Stomach (tissue), 9 donors: ENCODE measurements around the gene CHST9. TPM values are rescaled to one million over a fixed set of nuclear protein-coding genes. Genes with fewer than 3 reads are reported as not detected.

Source experiments
- DNase-seq, 2 donors: peaks; one replicate each; pipeline versions ENCODE4 v3.0.0 to v3.0.0-alpha.2; 2013 to 2019
- H3K27ac ChIP-seq, 5 donors: fragments of 200-600 bp in 4 of 5; sonication (generic) in 4 of 5; one replicate each; pipeline ENCODE4 v1.5.1; 2013 to 2019; ENCODE audit warnings: mild to moderate bottlenecking in 1 of 5, moderate library complexity in 1 of 5
- H3K27me3 ChIP-seq, 3 donors: fragments of 200-600 bp; sonication (generic); one replicate each; pipeline ENCODE4 v1.5.1; 2017 to 2019; ENCODE audit warnings: mixed run types in 1 of 3
- H3K36me3 ChIP-seq, 4 donors: fragments of 200-600 bp; sonication (generic); 1 replicate in 3 of 4; 2 replicates in 1 of 4; pipeline ENCODE4 v1.5.1; 2016 to 2019
- H3K4me1 ChIP-seq, 4 donors: fragments of 200-600 bp; sonication (generic); one replicate each; pipeline ENCODE4 v1.5.1; 2016 to 2019
- H3K4me3 ChIP-seq, 4 donors: fragments of 200-600 bp; sonication (generic) in 3 of 4; one replicate each; pipeline ENCODE4 v1.5.1; 2016 to 2019; ENCODE audit warnings: mild to moderate bottlenecking in 1 of 4
- H3K9me3 ChIP-seq, 4 donors: fragments of 200-600 bp; sonication (generic); one replicate each; pipeline ENCODE4 v1.5.1; 2016 to 2019
- CTCF ChIP-seq, 7 experiments: fragments of 450-650 bp in 4 of 7; fragments of 200-600 bp in 3 of 7; sonication (generic) in 3 of 7; IDR thresholded peaks; one replicate each; pipeline ENCODE4 v1.5.1; 2016 to 2019; ENCODE audit warnings: antibody characterized with exemption in 7 of 7, control low read depth in 2 of 7, mild to moderate bottlenecking in 1 of 7
- EP300 ChIP-seq: sonication (generic); formaldehyde crosslinking; IDR thresholded peaks from one replicate; pipeline ENCODE4 v1.6.1; 2017; ENCODE audit warnings: antibody characterized with exemption
- POLR2A ChIP-seq, 4 donors: fragments of 450-650 bp; IDR thresholded peaks; one replicate each; pipeline ENCODE4 v1.6.1; 2016; ENCODE audit warnings: antibody characterized with exemption in 4 of 4, control low read depth in 2 of 4, mild to moderate bottlenecking in 1 of 4, moderate library complexity in 1 of 4
- POLR2AphosphoS5 ChIP-seq, 3 donors: sonication (generic); formaldehyde crosslinking; IDR thresholded peaks; one replicate each; pipeline ENCODE4 v1.6.1; 2016; ENCODE audit warnings: antibody characterized with exemption in 3 of 3
- WGBS, 5 donors: extraction: QIAGEN DNeasy Blood & Tissue Kit in 3 of 5; methylation state at CpG; one replicate each; pipeline versions ENCODE4 v1.1.5 to v1.1.7; 2013 to 2018; 5-methylcytosine and 5-hydroxymethylcytosine counted together
- intact Hi-C: fragments of 100-400 bp; cut with DNase I; formaldehyde crosslinking; loops from one replicate; pipeline ENCODE4 v1.15.1; 2023; ENCODE audit warnings: low total_unique reads
- polyA plus RNA-seq, 3 donors: library from polyadenylated mRNA; stranded (reverse); fragments of 200-250 nt; gene quantifications; one replicate each; pipeline ENCODE4 v1.2.3, GENCODE V29; 2013
- total RNA-seq, 5 donors: library from RNA; depleted of rRNA; stranded (reverse); fragments of >200 nt; gene quantifications; one replicate each; pipeline versions ENCODE4 v1.1.0 to v1.2.3, GENCODE V29; 2014 to 2016
- donor health status: healthy with polysubstance abuse.
- donor health status: Bipolar disorder and iron deficiency.
- donor health status: healthy.

The CHST9 gene
- total and polyA plus RNA-seq, 8 donors = 0.29 to 2.2 (median 1.1) TPM; not detected in 2

- H3K36me3 ChIP-seq = no peaks in the 10 kb centered on the region
- no peak for TF ChIP-seq CTCF (IDR thresholded peaks at IDR 0.05)
- peak in 1 of 3 donors; percentile 7 for TF ChIP-seq POLR2AphosphoS5 (IDR thresholded peaks at IDR 0.05)
- intact Hi-C loops = no loop called here
- peaks cover 7 to 43% (median 15%) of the 10 kb centered on the region in 4 donors for H3K4me1 ChIP-seq
- H3K4me3 ChIP-seq = peak overlapping the region in 2 of 4 donors; percentile 38 to 40
- peak overlapping the region; percentile 60 to 90 (median 73) for H3K27ac ChIP-seq
- no peaks in the 10 kb centered on the region for H3K9me3 ChIP-seq
- H3K27me3 ChIP-seq = peaks cover 0 to 22% (median 13%) of the 10 kb centered on the region in 3 donors
- peak in 1 of 2 donors; percentile 24 for DNase-seq
- WGBS, 5 donors = 19 to 42% (median 33%) methylated on average over 9 of the region's 9 CpGs
Measured at GRCh38 chr18:26863921-26864497, 321.1 kb downstream of the CHST9 start.

DNA sequence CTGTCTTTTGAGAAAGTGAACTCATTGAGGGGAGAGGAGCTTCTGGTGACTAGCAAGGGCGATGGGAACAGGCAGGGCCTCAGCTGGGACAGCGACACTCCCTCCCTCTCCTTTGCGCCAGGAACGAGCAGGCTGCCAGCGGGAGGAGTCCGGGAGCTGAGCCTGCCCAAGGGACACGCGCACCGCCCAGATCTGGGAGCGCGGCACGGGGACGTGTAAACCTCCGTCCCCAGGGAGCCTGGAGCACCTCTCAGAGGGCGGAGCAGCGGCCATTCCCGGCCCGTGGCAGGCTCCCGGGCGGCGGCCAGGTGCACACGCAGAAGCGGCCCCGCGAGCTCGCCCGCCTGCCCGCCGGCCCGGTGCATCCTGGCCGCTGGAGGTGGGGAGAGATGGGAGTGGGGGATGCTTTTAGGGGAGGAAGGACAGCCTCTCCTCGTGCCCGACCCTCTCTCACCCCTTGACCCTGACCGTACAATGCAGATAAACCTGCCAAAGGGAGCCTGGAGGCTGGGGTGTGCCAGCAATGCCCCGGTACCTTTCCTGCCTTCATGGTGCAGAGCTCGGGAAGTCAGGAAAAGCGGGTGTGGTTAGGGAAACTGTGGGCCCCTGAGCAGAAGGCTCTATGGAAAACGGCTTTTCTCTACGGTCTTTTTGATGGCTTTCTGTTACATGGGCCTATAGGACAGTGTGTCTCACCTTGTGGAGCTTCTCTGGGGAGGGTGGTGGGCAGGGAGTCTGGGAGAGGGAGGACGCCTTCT lies 321.8 kb downstream of the CHST9 start:
- H3K4me3 ChIP-seq = peak overlapping the region; percentile 37 to 44 (median 39)
- TF ChIP-seq POLR2AphosphoS5 (IDR thresholded peaks at IDR 0.05) = peak in 2 of 3 donors; percentile 64 to 75
- TF ChIP-seq EP300 = no peak
- peak in 1 of 4 donors; percentile 21 for TF ChIP-seq POLR2A (IDR thresholded peaks at IDR 0.05)
- peak overlapping the region; percentile 59 to 90 (median 73) for H3K27ac ChIP-seq
- H3K4me1 ChIP-seq = peaks cover 7 to 36% (median 13%) of the 10 kb centered on the region in 4 donors
- no peaks in the 10 kb centered on the region for H3K9me3 ChIP-seq
- peaks cover 0 to 22% (median 13%) of the 10 kb centered on the region in 3 donors for H3K27me3 ChIP-seq
- intact Hi-C loops = no loop called here
- 2 to 10% (median 3%) methylated on average over 10 to 40 of the region's 40 CpGs for WGBS, 5 donors
- no peaks in the 10 kb centered on the region for H3K36me3 ChIP-seq
- peak; percentile 85 to 92 for DNase-seq

GRCh38 chr18:26862084-26862483 lies 323.0 kb downstream of the CHST9 start:
- intact Hi-C loops = no loop called here
- no peaks in the 10 kb centered on the region for H3K36me3 ChIP-seq
- WGBS, 5 donors = 93 to 96% (median 95%) methylated on average over 3 to 5 of the region's 5 CpGs
- no peak overlapping the region for H3K4me3 ChIP-seq
- TF ChIP-seq CTCF (IDR thresholded peaks at IDR 0.05) (no peak), EP300 (no peak), POLR2A (IDR thresholded peaks at IDR 0.05) (no peak), POLR2AphosphoS5 (IDR thresholded peaks at IDR 0.05) (no peak)
- DNase-seq = no peak
- H3K4me1 ChIP-seq = peaks cover 7 to 24% (median 13%) of the 10 kb centered on the region in 4 donors
- H3K27me3 ChIP-seq = peaks cover 0 to 22% (median 13%) of the 10 kb centered on the region in 3 donors
- no peaks in the 10 kb centered on the region for H3K9me3 ChIP-seq
- no peak overlapping the region for H3K27ac ChIP-seq
